ENCODE measurements around the gene S1PR4. TPM values are rescaled to one million over a fixed set of nuclear protein-coding genes. Genes with fewer than 3 reads are reported as not detected.
A peak's percentile ranks its signal among the peaks of the same experiment; 100 is the strongest.
"Not testable (repeated sequence)": the region's sequence is repeated elsewhere in the genome, so short reads cannot be mapped to it uniquely, and the experiment has no call there.

The S1PR4 gene
- polyA plus RNA-seq, 2 donors: 1.5 to 2.4 TPM

GRCh38 chr19:3151563-3152418, 26.8 kb upstream of the S1PR4 start:
- WGBS, 2 donors: 77 to 83% methylated on average over 14 of the region's 14 CpGs

GRCh38 chr19:3152419-3152780, 26.2 kb upstream of the S1PR4 start:
- WGBS, 2 donors: 92 to 93% methylated on average over 3 of the region's 3 CpGs
- H3K4me1 ChIP-seq (ENCODE audit: control insufficient read depth in 2 of 2, insufficient read depth in 2 of 2, low read length in 1 of 2): peaks cover 2 to 9% of the 10 kb centered on the region in 2 donors
- H3K27ac ChIP-seq (ENCODE audit: low read depth in 2 of 2, low read length in 1 of 2): no peak overlapping the region
- H3K4me3 ChIP-seq (ENCODE audit: low read depth in 1 of 2, low read length in 2 of 2): no peak overlapping the region
- H3K27me3 ChIP-seq (ENCODE audit: control insufficient read depth in 1 of 2, insufficient read depth in 2 of 2, low read length in 2 of 2): no peaks in the 10 kb centered on the region
- peaks cover 0 to 53% of the 10 kb centered on the region in 2 donors for H3K36me3 ChIP-seq (ENCODE audit: control insufficient read depth in 2 of 2, insufficient read depth in 2 of 2, low read length in 1 of 2)
- peaks cover 0 to 5% of the 10 kb centered on the region in 2 donors for H3K9me3 ChIP-seq (ENCODE audit: control insufficient read depth in 2 of 2, insufficient read depth in 1 of 2, low read depth in 1 of 2, low read length in 1 of 2)

More at GRCh38 chr19:3151563-3152418, 26.8 kb upstream of the S1PR4 start:
- Histone ChIP-seq H3K4me1 (ENCODE audit: control insufficient read depth in 2 of 2, insufficient read depth in 2 of 2, low read length in 1 of 2) (peaks cover 2 to 9% of the 10 kb centered on the region in 2 donors), H3K9me3 (ENCODE audit: control insufficient read depth in 2 of 2, insufficient read depth in 1 of 2, low read depth in 1 of 2, low read length in 1 of 2) (peaks cover 0 to 5% of the 10 kb centered on the region in 2 donors), H3K36me3 (ENCODE audit: control insufficient read depth in 2 of 2, insufficient read depth in 2 of 2, low read length in 1 of 2) (peaks cover 0 to 50% of the 10 kb centered on the region in 2 donors), H3K27ac (ENCODE audit: low read depth in 2 of 2, low read length in 1 of 2) (no peak overlapping the region), H3K27me3 (ENCODE audit: control insufficient read depth in 1 of 2, insufficient read depth in 2 of 2, low read length in 2 of 2) (no peaks in the 10 kb centered on the region), H3K4me3 (ENCODE audit: low read depth in 1 of 2, low read length in 2 of 2) (no peak overlapping the region)

GRCh38 chr19:3153286-3154230, 25.0 kb upstream of the S1PR4 start:
- no peaks in the 10 kb centered on the region for H3K27me3 ChIP-seq (ENCODE audit: control insufficient read depth in 1 of 2, insufficient read depth in 2 of 2, low read length in 2 of 2)
- no peak overlapping the region for H3K27ac ChIP-seq (ENCODE audit: low read depth in 2 of 2, low read length in 1 of 2)
- peaks cover 2 to 9% of the 10 kb centered on the region in 2 donors for H3K4me1 ChIP-seq (ENCODE audit: control insufficient read depth in 2 of 2, insufficient read depth in 2 of 2, low read length in 1 of 2)
- no peak overlapping the region for H3K4me3 ChIP-seq (ENCODE audit: low read depth in 1 of 2, low read length in 2 of 2)
- H3K9me3 ChIP-seq (ENCODE audit: control insufficient read depth in 2 of 2, insufficient read depth in 1 of 2, low read depth in 1 of 2, low read length in 1 of 2): peaks cover 0 to 5% of the 10 kb centered on the region in 2 donors
- peaks cover 0 to 53% of the 10 kb centered on the region in 2 donors for H3K36me3 ChIP-seq (ENCODE audit: control insufficient read depth in 2 of 2, insufficient read depth in 2 of 2, low read length in 1 of 2)
- WGBS, 2 donors: 92 to 95% methylated on average over 3 of the region's 3 CpGs

- WGBS, 2 donors: 84 to 89% methylated on average over 3 of the region's 3 CpGs
- H3K4me1 ChIP-seq (ENCODE audit: control insufficient read depth in 2 of 2, insufficient read depth in 2 of 2, low read length in 1 of 2); H3K4me3 ChIP-seq (ENCODE audit: low read depth in 1 of 2, low read length in 2 of 2); H3K9me3 ChIP-seq (ENCODE audit: control insufficient read depth in 2 of 2, insufficient read depth in 1 of 2, low read depth in 1 of 2, low read length in 1 of 2); H3K27me3 ChIP-seq (ENCODE audit: control insufficient read depth in 1 of 2, insufficient read depth in 2 of 2, low read length in 2 of 2): not testable (repeated sequence)
- H3K27ac ChIP-seq (ENCODE audit: low read depth in 2 of 2, low read length in 1 of 2): peak overlapping the region in 1 of 2 donors; percentile 73
- H3K36me3 ChIP-seq (ENCODE audit: control insufficient read depth in 2 of 2, insufficient read depth in 2 of 2, low read length in 1 of 2): peaks cover 0 to 44% of the 10 kb centered on the region in 2 donors
Observed at GRCh38 chr19:3154447-3154846, 24.1 kb upstream of the S1PR4 start.

GRCh38 chr19:3154957-3155736, 23.4 kb upstream of the S1PR4 start:
- Histone ChIP-seq H3K4me3 (ENCODE audit: low read depth in 1 of 2, low read length in 2 of 2) (no peak overlapping the region), H3K27ac (ENCODE audit: low read depth in 2 of 2, low read length in 1 of 2) (peak overlapping the region; percentile 59 to 73), H3K36me3 (ENCODE audit: control insufficient read depth in 2 of 2, insufficient read depth in 2 of 2, low read length in 1 of 2) (peaks cover 0 to 39% of the 10 kb centered on the region in 2 donors), H3K4me1 (ENCODE audit: control insufficient read depth in 2 of 2, insufficient read depth in 2 of 2, low read length in 1 of 2) (peaks cover 2 to 9% of the 10 kb centered on the region in 2 donors), H3K27me3 (ENCODE audit: control insufficient read depth in 1 of 2, insufficient read depth in 2 of 2, low read length in 2 of 2) (no peaks in the 10 kb centered on the region), H3K9me3 (ENCODE audit: control insufficient read depth in 2 of 2, insufficient read depth in 1 of 2, low read depth in 1 of 2, low read length in 1 of 2) (peaks cover 0 to 3% of the 10 kb centered on the region in 2 donors)
- 50 to 54% methylated on average over 21 of the region's 21 CpGs for WGBS, 2 donors

- no peak overlapping the region for H3K4me3 ChIP-seq (ENCODE audit: low read depth in 1 of 2, low read length in 2 of 2)
- H3K36me3 ChIP-seq (ENCODE audit: control insufficient read depth in 2 of 2, insufficient read depth in 2 of 2, low read length in 1 of 2): peaks cover 0 to 32% of the 10 kb centered on the region in 2 donors
- 77 to 85% methylated on average over 23 of the region's 23 CpGs for WGBS, 2 donors
- peaks cover 2 to 9% of the 10 kb centered on the region in 2 donors for H3K4me1 ChIP-seq (ENCODE audit: control insufficient read depth in 2 of 2, insufficient read depth in 2 of 2, low read length in 1 of 2)
- H3K9me3 ChIP-seq (ENCODE audit: control insufficient read depth in 2 of 2, insufficient read depth in 1 of 2, low read depth in 1 of 2, low read length in 1 of 2): peaks cover 0 to 3% of the 10 kb centered on the region in 2 donors
- H3K27me3 ChIP-seq (ENCODE audit: control insufficient read depth in 1 of 2, insufficient read depth in 2 of 2, low read length in 2 of 2): no peaks in the 10 kb centered on the region
- no peak overlapping the region for H3K27ac ChIP-seq (ENCODE audit: low read depth in 2 of 2, low read length in 1 of 2)
Observed at GRCh38 chr19:3157096-3157845, 21.3 kb upstream of the S1PR4 start.

- WGBS, 2 donors: 71 to 77% methylated on average over 8 of the region's 8 CpGs
- peaks cover 0 to 37% of the 10 kb centered on the region in 2 donors for H3K36me3 ChIP-seq (ENCODE audit: control insufficient read depth in 2 of 2, insufficient read depth in 2 of 2, low read length in 1 of 2)
- no peak overlapping the region for H3K27ac ChIP-seq (ENCODE audit: low read depth in 2 of 2, low read length in 1 of 2)
- H3K27me3 ChIP-seq (ENCODE audit: control insufficient read depth in 1 of 2, insufficient read depth in 2 of 2, low read length in 2 of 2): no peaks in the 10 kb centered on the region
- H3K4me3 ChIP-seq (ENCODE audit: low read depth in 1 of 2, low read length in 2 of 2): no peak overlapping the region
- H3K4me1 ChIP-seq (ENCODE audit: control insufficient read depth in 2 of 2, insufficient read depth in 2 of 2, low read length in 1 of 2): peaks cover 2 to 9% of the 10 kb centered on the region in 2 donors
- peaks cover 0 to 3% of the 10 kb centered on the region in 2 donors for H3K9me3 ChIP-seq (ENCODE audit: control insufficient read depth in 2 of 2, insufficient read depth in 1 of 2, low read depth in 1 of 2, low read length in 1 of 2)
Observed at GRCh38 chr19:3159565-3159964, 19.0 kb upstream of the S1PR4 start.

GRCh38 chr19:3160219-3160618, 18.4 kb upstream of the S1PR4 start:
- Histone ChIP-seq H3K4me3 (ENCODE audit: low read depth in 1 of 2, low read length in 2 of 2) (no peak overlapping the region), H3K27me3 (ENCODE audit: control insufficient read depth in 1 of 2, insufficient read depth in 2 of 2, low read length in 2 of 2) (no peaks in the 10 kb centered on the region), H3K4me1 (ENCODE audit: control insufficient read depth in 2 of 2, insufficient read depth in 2 of 2, low read length in 1 of 2) (peaks cover 0 to 4% of the 10 kb centered on the region in 2 donors), H3K9me3 (ENCODE audit: control insufficient read depth in 2 of 2, insufficient read depth in 1 of 2, low read depth in 1 of 2, low read length in 1 of 2) (peaks cover 0 to 3% of the 10 kb centered on the region in 2 donors), H3K27ac (ENCODE audit: low read depth in 2 of 2, low read length in 1 of 2) (no peak overlapping the region), H3K36me3 (ENCODE audit: control insufficient read depth in 2 of 2, insufficient read depth in 2 of 2, low read length in 1 of 2) (peaks cover 0 to 32% of the 10 kb centered on the region in 2 donors)
- WGBS, 2 donors: 69 to 81% methylated on average over 3 of the region's 3 CpGs
